Hepatocyte (in vitro differentiated cells): ENCODE measurements around the gene SLC25A20. TPM values are rescaled to one million over a fixed set of nuclear protein-coding genes. Genes with fewer than 3 reads are reported as not detected.
"Not testable (repeated sequence)": the region's sequence is repeated elsewhere in the genome, so short reads cannot be mapped to it uniquely, and the experiment has no call there.

Experiments
- DNase-seq: peaks from one replicate; pipeline ENCODE4 v3.0.0-alpha.2; 2016; ENCODE audit warnings: low spot score
- H2AFZ ChIP-seq: fragments of 200-600 bp; sonication (generic); 2 replicates; pipeline ENCODE4 v1.6.0; 2016; ENCODE audit warnings: antibody characterized with exemption, mild to moderate bottlenecking
- H3K27ac ChIP-seq: fragments of 200-600 bp; sonication (generic); 2 replicates; pipeline ENCODE4 v1.5.1; 2016; ENCODE audit warnings: mild to moderate bottlenecking
- H3K27me3 ChIP-seq: fragments of 200-600 bp; sonication (generic); 2 replicates; pipeline ENCODE4 v1.6.1; 2016
- H3K36me3 ChIP-seq: fragments of 200-600 bp; sonication (generic); replicated peaks from 2 replicates; pipeline ENCODE4 v1.5.1; 2016; ENCODE audit warnings: low read depth; ENCODE audit not compliant: insufficient read depth
- H3K4me1 ChIP-seq: fragments of 200-600 bp; sonication (generic); 2 replicates; pipeline ENCODE4 v1.5.1; 2016; ENCODE audit warnings: mild to moderate bottlenecking, moderate library complexity; ENCODE audit not compliant: insufficient read depth
- H3K4me2 ChIP-seq: fragments of 200-600 bp; sonication (generic); 2 replicates; pipeline ENCODE4 v1.6.0; 2016
- H3K4me3 ChIP-seq: fragments of 200-600 bp; sonication (generic); 2 replicates; pipeline ENCODE4 v1.5.1; 2016; ENCODE audit warnings: mild to moderate bottlenecking
- H3K79me2 ChIP-seq: fragments of 200-600 bp; sonication (generic); 2 replicates; pipeline ENCODE4 v1.6.0; 2017; ENCODE audit warnings: mild to moderate bottlenecking
- H3K9me2 ChIP-seq: fragments of 200-600 bp; sonication (generic); replicated peaks from 2 replicates; pipeline ENCODE4 v1.6.0; 2017; ENCODE audit warnings: mild to moderate bottlenecking; ENCODE audit not compliant: insufficient read depth
- H3K9me3 ChIP-seq: fragments of 200-600 bp; sonication (generic); 2 replicates; pipeline ENCODE4 v1.5.1; 2016; ENCODE audit warnings: low read depth, mild to moderate bottlenecking
- H4K20me1 ChIP-seq: fragments of 200-600 bp; sonication (generic); 2 replicates; pipeline ENCODE4 v1.6.0; 2016; ENCODE audit warnings: mild to moderate bottlenecking; ENCODE audit not compliant: insufficient read depth, poor library complexity, severe bottlenecking
- EZH2 ChIP-seq: fragments of 200-600 bp; sonication (generic); IDR thresholded peaks from 2 replicates; pipeline ENCODE4 v1.6.1; 2016; ENCODE audit warnings: antibody characterized with exemption, mild to moderate bottlenecking, borderline replicate concordance
- EZH2phosphoT487 ChIP-seq: fragments of 200-600 bp; sonication (generic); IDR thresholded peaks from one replicate; pipeline ENCODE4 v1.6.1; 2018; ENCODE audit warnings: antibody characterized with exemption, mild to moderate bottlenecking, low read depth, moderate library complexity; ENCODE audit not compliant: unreplicated experiment, severe bottlenecking
- WGBS: methylation state at CpG from one replicate; pipeline ENCODE4 v1.1.6; 2016; ENCODE audit warnings: low lambda C conversion rate; ENCODE audit errors: missing lambda C conversion rate; 5-methylcytosine and 5-hydroxymethylcytosine counted together
- polyA plus RNA-seq: library from polyadenylated mRNA; unstranded; fragments of >200 nt; fragmentation: Nextera tagmentation; extraction: Ambion mirVana; gene quantifications from 2 replicates; pipeline ENCODE4 v1.2.1, GENCODE V29; 2016
- total RNA-seq: library from RNA; depleted of rRNA; stranded (reverse); fragments of >200 nt; gene quantifications from 2 replicates; pipeline ENCODE4 v1.2.3, GENCODE V29; 2014
- TF ChIP-seq, protein P1 (sequence below): fragments of 200-600 bp; sonication (generic); IDR thresholded peaks from 2 replicates; pipeline ENCODE4 v1.5.1; 2016; ENCODE audit warnings: antibody characterized with exemption, mild to moderate bottlenecking; ENCODE audit not compliant: poor library complexity

SLC25A20 gene
- total and polyA plus RNA-seq, 2 experiments from 2014 or later, result 46.0 to 59.1 TPM

DNA sequence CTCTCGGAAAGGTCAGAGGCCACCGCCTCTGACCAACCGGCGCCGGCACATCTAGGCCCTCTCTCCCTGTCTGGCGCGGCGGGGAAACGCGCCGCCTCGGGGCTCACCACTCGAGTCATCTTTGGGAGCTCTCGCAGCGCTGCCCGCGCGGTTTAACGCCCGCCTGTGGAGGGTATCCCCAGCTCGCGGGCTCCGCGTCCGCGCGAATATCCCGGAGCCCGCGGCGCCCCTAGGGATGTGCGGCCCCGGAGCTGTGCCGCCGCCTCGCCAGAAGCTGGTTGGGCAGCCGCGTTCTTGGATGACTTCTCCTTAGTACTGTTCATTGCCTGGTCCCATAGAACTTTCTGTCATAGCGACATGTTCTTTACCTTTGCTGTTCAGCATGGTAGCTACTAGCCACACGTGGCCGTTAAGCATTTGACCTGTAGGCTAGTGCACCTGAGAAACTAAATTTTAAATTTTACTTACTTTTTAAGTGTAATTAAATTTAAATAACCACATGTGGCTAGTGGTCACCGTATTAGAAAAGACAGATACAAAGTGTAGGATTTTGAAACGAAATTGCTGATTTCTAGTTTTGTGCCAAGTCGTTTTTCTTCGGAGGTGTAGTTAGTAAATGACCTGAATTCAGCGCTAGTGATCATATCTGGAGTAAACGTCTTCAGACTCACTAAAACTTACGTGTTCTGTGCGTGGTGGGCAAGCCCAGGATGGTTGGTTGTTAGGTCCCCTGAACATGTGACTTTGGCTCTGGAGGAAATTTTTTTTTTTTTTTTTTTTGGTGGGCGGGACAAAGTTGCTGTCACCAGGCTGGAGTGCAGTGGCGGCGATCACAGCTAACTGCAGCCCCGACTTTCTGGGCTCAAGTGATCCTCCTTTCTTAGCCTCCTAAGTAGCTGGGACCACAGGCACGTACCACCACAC, 20.8 kb upstream of the SLC25A20 start:
- WGBS, result 2% methylated on average over 44 of the region's 54 CpGs
- peak; percentile 61 for DNase-seq
- H3K27me3 ChIP-seq, result no peaks in the 10 kb centered on the region
- no peaks in the 10 kb centered on the region for H3K9me3 ChIP-seq
- H3K4me2 ChIP-seq, result peak overlapping the region; percentile 85
- H3K36me3 ChIP-seq, result no peaks in the 10 kb centered on the region
- H2AFZ ChIP-seq, result peak overlapping the region; percentile 70
- H3K79me2 ChIP-seq, result peaks cover 69% of the 10 kb centered on the region
- peaks cover 18% of the 10 kb centered on the region for H4K20me1 ChIP-seq
- peak overlapping the region; percentile 95 for H3K27ac ChIP-seq
- H3K9me2 ChIP-seq, result no peaks in the 10 kb centered on the region
- H3K4me1 ChIP-seq, result peaks cover 11% of the 10 kb centered on the region
- peak overlapping the region; percentile 61 for H3K4me3 ChIP-seq
- no peak for TF ChIP-seq EZH2phosphoT487
- TF ChIP-seq, protein P1, sequence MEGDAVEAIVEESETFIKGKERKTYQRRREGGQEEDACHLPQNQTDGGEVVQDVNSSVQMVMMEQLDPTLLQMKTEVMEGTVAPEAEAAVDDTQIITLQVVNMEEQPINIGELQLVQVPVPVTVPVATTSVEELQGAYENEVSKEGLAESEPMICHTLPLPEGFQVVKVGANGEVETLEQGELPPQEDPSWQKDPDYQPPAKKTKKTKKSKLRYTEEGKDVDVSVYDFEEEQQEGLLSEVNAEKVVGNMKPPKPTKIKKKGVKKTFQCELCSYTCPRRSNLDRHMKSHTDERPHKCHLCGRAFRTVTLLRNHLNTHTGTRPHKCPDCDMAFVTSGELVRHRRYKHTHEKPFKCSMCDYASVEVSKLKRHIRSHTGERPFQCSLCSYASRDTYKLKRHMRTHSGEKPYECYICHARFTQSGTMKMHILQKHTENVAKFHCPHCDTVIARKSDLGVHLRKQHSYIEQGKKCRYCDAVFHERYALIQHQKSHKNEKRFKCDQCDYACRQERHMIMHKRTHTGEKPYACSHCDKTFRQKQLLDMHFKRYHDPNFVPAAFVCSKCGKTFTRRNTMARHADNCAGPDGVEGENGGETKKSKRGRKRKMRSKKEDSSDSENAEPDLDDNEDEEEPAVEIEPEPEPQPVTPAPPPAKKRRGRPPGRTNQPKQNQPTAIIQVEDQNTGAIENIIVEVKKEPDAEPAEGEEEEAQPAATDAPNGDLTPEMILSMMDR, result no peak
- TF ChIP-seq EZH2, result no peak

DNA sequence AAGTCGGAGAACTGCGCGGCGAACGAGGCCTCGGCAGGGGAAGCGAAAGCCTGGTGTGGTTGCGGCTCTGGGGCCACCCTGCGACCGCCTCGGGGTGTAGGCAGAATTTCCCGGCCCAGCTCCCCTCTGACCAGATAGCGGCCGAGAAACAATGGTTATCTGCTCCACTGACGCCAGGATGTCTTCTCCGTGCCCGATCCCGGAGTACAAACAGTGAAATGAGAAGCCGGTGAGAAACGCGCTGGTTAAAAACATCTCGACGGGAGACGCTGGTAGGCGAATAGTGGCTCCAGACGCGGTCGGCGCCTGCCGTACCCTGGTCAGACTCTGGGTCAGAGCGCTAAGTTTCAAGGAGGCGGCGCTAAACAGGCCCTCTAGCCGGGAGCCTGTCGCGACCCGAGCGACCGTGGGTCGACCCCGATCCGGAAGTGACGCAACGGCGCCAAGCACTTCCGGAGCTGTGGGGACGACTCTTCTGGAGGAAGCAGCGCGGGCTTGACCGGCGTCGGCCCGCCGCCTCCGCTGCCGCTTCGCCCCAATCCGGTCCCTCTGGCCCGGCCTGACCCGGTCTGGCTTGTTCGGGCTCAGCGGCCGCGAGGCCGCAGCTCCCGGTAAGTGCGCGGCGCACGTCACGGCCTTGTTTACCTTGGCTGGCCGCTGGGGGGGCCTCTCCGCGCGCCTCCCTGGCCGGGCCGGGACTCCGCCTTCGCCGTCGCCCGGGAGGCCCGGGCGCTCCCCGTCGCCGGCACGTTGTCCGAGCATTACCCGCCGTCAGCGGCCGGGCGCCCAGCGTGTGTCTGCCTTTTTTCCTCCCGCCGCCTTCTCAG, 19.9 kb upstream of the SLC25A20 start, which contains the start of gene ARIH2:
ARIH2 (plus strand) TSS at position 455 of the 827 bp plus-strand sequence. CDS start 8,717 bp downstream, outside the sequence.
- Histone ChIP-seq H3K4me3 (peak within 1 kb of the TSS; percentile 61), H3K9me2 (no peaks in the 10 kb centered on the region), H3K9me3 (no peaks in the 10 kb centered on the region), H3K36me3 (no peaks in the 10 kb centered on the region), H4K20me1 (peaks cover 17% of the 10 kb centered on the region), H3K27ac (peak within 1 kb of the TSS; percentile 95), H3K4me1 (peaks cover 11% of the 10 kb centered on the region), H3K4me2 (peak within 1 kb of the TSS; percentile 85), H3K79me2 (peaks cover 60% of the 10 kb centered on the region), H3K27me3 (no peaks in the 10 kb centered on the region), H2AFZ (peak within 1 kb of the TSS; percentile 70)
- 1% methylated on average over 86 of the region's 97 CpGs for WGBS
- TF ChIP-seq EZH2phosphoT487, result no peak
- TF ChIP-seq, protein P1, result no peak
- no peak for TF ChIP-seq EZH2
- peak; percentile 96 for DNase-seq

DNA sequence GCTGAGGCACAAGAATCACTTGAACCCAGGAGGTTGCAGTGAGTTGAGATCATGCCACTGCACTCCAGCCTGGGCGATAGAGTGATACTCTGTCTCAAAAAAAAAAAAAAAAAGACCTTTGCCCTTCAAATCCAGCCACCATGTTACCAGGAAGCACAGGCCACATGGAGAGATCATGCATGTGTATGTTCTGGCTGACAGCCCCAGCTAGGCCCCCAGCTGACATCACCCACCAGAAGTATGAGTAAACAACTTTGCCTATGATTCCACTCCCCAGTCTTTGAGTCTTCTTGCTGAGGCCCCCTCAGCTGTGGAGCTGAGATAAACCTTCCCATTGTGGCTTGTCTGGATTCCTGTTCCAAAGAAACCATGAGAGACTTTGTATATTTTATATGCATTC, 16.6 kb upstream of the SLC25A20 start:
- peak overlapping the region; percentile 19 for H3K4me2 ChIP-seq
- H3K4me1 ChIP-seq, result peaks cover 11% of the 10 kb centered on the region
- TF ChIP-seq, protein P1, result no peak
- no peak for TF ChIP-seq EZH2
- no peak for TF ChIP-seq EZH2phosphoT487
- H3K36me3 ChIP-seq, result no peaks in the 10 kb centered on the region
- DNase-seq, result peak; percentile 49
- H3K27ac ChIP-seq, result peak overlapping the region; percentile 37
- H3K27me3 ChIP-seq, result no peaks in the 10 kb centered on the region
- no peak overlapping the region for H2AFZ ChIP-seq
- H3K9me2 ChIP-seq, result no peaks in the 10 kb centered on the region
- WGBS, result 83% methylated on average over 1 of the region's 1 CpG
- no peak overlapping the region for H3K4me3 ChIP-seq
- H4K20me1 ChIP-seq, result no peaks in the 10 kb centered on the region
- peaks cover 28% of the 10 kb centered on the region for H3K79me2 ChIP-seq
- no peaks in the 10 kb centered on the region for H3K9me3 ChIP-seq

DNA sequence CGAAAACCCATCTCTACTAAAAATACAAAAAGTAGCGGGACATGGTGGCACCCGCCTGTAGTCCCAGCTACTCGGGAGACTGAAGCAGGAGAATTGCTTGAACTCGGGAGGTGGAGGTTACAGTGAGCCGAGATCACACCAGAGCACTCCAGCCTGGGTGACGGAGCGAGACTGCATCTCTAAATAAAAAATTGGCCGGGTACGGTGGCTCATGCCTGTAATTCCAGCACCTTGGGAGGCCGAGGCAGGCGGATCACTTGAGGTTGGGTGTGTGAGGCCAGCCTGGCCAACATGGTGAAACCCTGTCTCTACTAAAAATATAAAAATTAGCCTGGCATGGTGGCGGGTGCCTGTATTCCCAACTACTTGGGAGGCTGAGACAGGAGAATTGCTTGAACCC, 8.3 kb upstream of the SLC25A20 start:
- not testable (repeated sequence) for H3K27me3 ChIP-seq, H3K4me2 ChIP-seq, H3K27ac ChIP-seq, H3K9me2 ChIP-seq, H3K4me3 ChIP-seq, DNase-seq, H2AFZ ChIP-seq, H3K4me1 ChIP-seq, H3K36me3 ChIP-seq, H3K79me2 ChIP-seq, H3K9me3 ChIP-seq, H4K20me1 ChIP-seq
- 94% methylated on average over 13 of the region's 13 CpGs for WGBS
